OCI-LY3 (cell line): ENCODE results near the gene TBC1D7.

Experiments used
- CTCF ChIP-seq: fragments of 200-600, 300-600 bp; sonication (generic); IDR thresholded peaks from 2 replicates; pipeline ENCODE4 v1.5.1; 2014; ENCODE audit warnings: antibody characterized with exemption, low read length, low read depth
- EZH2phosphoT487 ChIP-seq: fragments of 200-600 bp; shearing (Covaris generic); IDR thresholded peaks from 2 replicates; pipeline ENCODE4 v1.6.1; 2018; ENCODE audit warnings: antibody characterized with exemption, mixed run types, low read depth

- no peak for TF ChIP-seq CTCF
- no peak for TF ChIP-seq EZH2phosphoT487
These were observed 17.2 kb downstream of the TBC1D7 start for GRCh38 chr6:13311155-13311554.
